B cell (primary cell): ENCODE measurements around the gene TMSB4X.

Experiments
- CTCF ChIP-seq: fragments of 200-600 bp; IDR thresholded peaks from one replicate; pipeline ENCODE4 v1.8.0; 2022; ENCODE audit warnings: antibody characterized with exemption, mild to moderate bottlenecking
- EZH2 ChIP-seq: IDR thresholded peaks from 2 replicates; pipeline ENCODE4 v1.6.1; 2012; ENCODE audit warnings: borderline replicate concordance, low read depth, mild to moderate bottlenecking, moderate library complexity, low read length; ENCODE audit not compliant: insufficient read depth, poor library complexity, severe bottlenecking

- TF ChIP-seq EZH2 (no peak), CTCF (no peak)
These were observed 16.4 kb upstream of the TMSB4X start for GRCh38 chrX:12958461-12958860.
